ENCODE data around the gene XAGE2.

The XAGE2 gene

GRCh38 chrX:52353838-52354237, 15.0 kb upstream of the XAGE2 start:
- Histone ChIP-seq H3K9me3 (ENCODE audit: low read depth, low read length) (no peaks in the 10 kb centered on the region), H3K4me3 (no peak overlapping the region), H3K27ac (no peak overlapping the region; the same call in 1 of the 2 replicates), H3K9ac (ENCODE audit: insufficient read length) (no peak overlapping the region), H3K36me3 (ENCODE audit: insufficient read depth, low read length) (no peaks in the 10 kb centered on the region)
- TF ChIP-seq POLR2AphosphoS5 (IDR thresholded peaks at IDR 0.05; ENCODE audit: borderline replicate concordance, low read depth, low read length) (no peak), FOXP2 (optimal IDR thresholded peaks at IDR 0.05; ENCODE audit: control extremely low read depth, extremely low read length, insufficient read depth) (no peak), EZH2 (IDR thresholded peaks at IDR 0.05) (no peak)
- DNase-seq (ENCODE audit: low read depth, low spot score) = no peak

GRCh38 chrX:52355108-52355507, 13.7 kb upstream of the XAGE2 start:
- no peak for TF ChIP-seq EZH2 (IDR thresholded peaks at IDR 0.05)
- TF ChIP-seq POLR2AphosphoS5 (IDR thresholded peaks at IDR 0.05; ENCODE audit: borderline replicate concordance, low read depth, low read length) = no peak
- TF ChIP-seq FOXP2 (optimal IDR thresholded peaks at IDR 0.05; ENCODE audit: control extremely low read depth, extremely low read length, insufficient read depth) = no peak
- H3K9me3 ChIP-seq (ENCODE audit: low read depth, low read length) = no peaks in the 10 kb centered on the region
- no peak overlapping the region for H3K27ac ChIP-seq
- H3K4me3 ChIP-seq = no peak overlapping the region
- no peak for DNase-seq (ENCODE audit: low read depth, low spot score)
- no peak overlapping the region for H3K9ac ChIP-seq (ENCODE audit: insufficient read length)
- no peaks in the 10 kb centered on the region for H3K36me3 ChIP-seq (ENCODE audit: insufficient read depth, low read length)

GRCh38 chrX:52359614-52360232, 9.1 kb upstream of the XAGE2 start:
- H3K4me3 ChIP-seq = no peak overlapping the region
- H3K27ac ChIP-seq = no peak overlapping the region
- no peaks in the 10 kb centered on the region for H3K36me3 ChIP-seq (ENCODE audit: insufficient read depth, low read length)
- no peaks in the 10 kb centered on the region for H3K9me3 ChIP-seq (ENCODE audit: low read depth, low read length)
- no peak for TF ChIP-seq EZH2 (IDR thresholded peaks at IDR 0.05)
- TF ChIP-seq POLR2AphosphoS5 (IDR thresholded peaks at IDR 0.05; ENCODE audit: borderline replicate concordance, low read depth, low read length) = no peak
- TF ChIP-seq FOXP2 (optimal IDR thresholded peaks at IDR 0.05; ENCODE audit: control extremely low read depth, extremely low read length, insufficient read depth) = no peak
- DNase-seq (ENCODE audit: low read depth, low spot score) = no peak
- no peak overlapping the region for H3K9ac ChIP-seq (ENCODE audit: insufficient read length)

GRCh38 chrX:52361941-52362340, 6.9 kb upstream of the XAGE2 start:
- Histone ChIP-seq H3K36me3 (ENCODE audit: insufficient read depth, low read length) (no peaks in the 10 kb centered on the region), H3K9me3 (ENCODE audit: low read depth, low read length) (no peaks in the 10 kb centered on the region), H3K4me3 (no peak overlapping the region), H3K9ac (ENCODE audit: insufficient read length) (no peak overlapping the region), H3K27ac (no peak overlapping the region)
- DNase-seq (ENCODE audit: low read depth, low spot score) = no peak
- no peak for TF ChIP-seq EZH2 (IDR thresholded peaks at IDR 0.05)
- no peak for TF ChIP-seq POLR2AphosphoS5 (IDR thresholded peaks at IDR 0.05; ENCODE audit: borderline replicate concordance, low read depth, low read length)
- no peak for TF ChIP-seq FOXP2 (optimal IDR thresholded peaks at IDR 0.05; ENCODE audit: control extremely low read depth, extremely low read length, insufficient read depth)

- 0 out of 2 replicates have a peak overlapping the region, but pooled peaks have one; percentile 0 for H3K4me3 ChIP-seq
- no peak overlapping the region for H3K9ac ChIP-seq (ENCODE audit: insufficient read length)
- no peak overlapping the region for H3K27ac ChIP-seq
- TF ChIP-seq POLR2AphosphoS5 (IDR thresholded peaks at IDR 0.05; ENCODE audit: borderline replicate concordance, low read depth, low read length) (no peak), FOXP2 (optimal IDR thresholded peaks at IDR 0.05; ENCODE audit: control extremely low read depth, extremely low read length, insufficient read depth) (no peak), EZH2 (IDR thresholded peaks at IDR 0.05) (no peak)
- peak; percentile 45 for DNase-seq (ENCODE audit: low read depth, low spot score)
- H3K9me3 ChIP-seq (ENCODE audit: low read depth, low read length) = no peaks in the 10 kb centered on the region
- no peaks in the 10 kb centered on the region for H3K36me3 ChIP-seq (ENCODE audit: insufficient read depth, low read length)
Measured at GRCh38 chrX:52363247-52363883, 5.5 kb upstream of the XAGE2 start.

- Histone ChIP-seq H3K9me3 (ENCODE audit: low read depth, low read length) (no peaks in the 10 kb centered on the region), H3K27ac (no peak overlapping the region), H3K4me3 (no peak overlapping the region), H3K36me3 (ENCODE audit: insufficient read depth, low read length) (no peaks in the 10 kb centered on the region), H3K9ac (ENCODE audit: insufficient read length) (no peak overlapping the region)
- DNase-seq (ENCODE audit: low read depth, low spot score) = no peak
- TF ChIP-seq EZH2 (IDR thresholded peaks at IDR 0.05) (no peak), POLR2AphosphoS5 (IDR thresholded peaks at IDR 0.05; ENCODE audit: borderline replicate concordance, low read depth, low read length) (no peak), FOXP2 (optimal IDR thresholded peaks at IDR 0.05; ENCODE audit: control extremely low read depth, extremely low read length, insufficient read depth) (no peak)
Measured at GRCh38 chrX:52378870-52379269, 10.0 kb downstream of the XAGE2 start.

- DNase-seq (ENCODE audit: low read depth, low spot score) = no peak
- Histone ChIP-seq H3K4me3 (no peak overlapping the region), H3K36me3 (ENCODE audit: insufficient read depth, low read length) (no peaks in the 10 kb centered on the region), H3K9me3 (ENCODE audit: low read depth, low read length) (no peaks in the 10 kb centered on the region), H3K27ac (no peak overlapping the region), H3K9ac (ENCODE audit: insufficient read length) (no peak overlapping the region)
- TF ChIP-seq POLR2AphosphoS5 (IDR thresholded peaks at IDR 0.05; ENCODE audit: borderline replicate concordance, low read depth, low read length) = no peak
- TF ChIP-seq EZH2 (IDR thresholded peaks at IDR 0.05) = no peak
- no peak for TF ChIP-seq FOXP2 (optimal IDR thresholded peaks at IDR 0.05; ENCODE audit: control extremely low read depth, extremely low read length, insufficient read depth)
Measured at GRCh38 chrX:52380993-52381392, 12.2 kb downstream of the XAGE2 start.

- Histone ChIP-seq H3K9ac (ENCODE audit: insufficient read length) (no peak overlapping the region), H3K4me3 (no peak overlapping the region), H3K27ac (no peak overlapping the region), H3K36me3 (ENCODE audit: insufficient read depth, low read length) (no peaks in the 10 kb centered on the region), H3K9me3 (ENCODE audit: low read depth, low read length) (no peaks in the 10 kb centered on the region)
- no peak for TF ChIP-seq FOXP2 (optimal IDR thresholded peaks at IDR 0.05; ENCODE audit: control extremely low read depth, extremely low read length, insufficient read depth)
- no peak for TF ChIP-seq POLR2AphosphoS5 (IDR thresholded peaks at IDR 0.05; ENCODE audit: borderline replicate concordance, low read depth, low read length)
- TF ChIP-seq EZH2 (IDR thresholded peaks at IDR 0.05) = no peak
- DNase-seq (ENCODE audit: low read depth, low spot score) = no peak
Measured at GRCh38 chrX:52410439-52411394, 41.9 kb downstream of the XAGE2 start.

Measured in SK-N-MC (cell line).